Measurements from ENCODE around the gene CAPN2.

DNA sequence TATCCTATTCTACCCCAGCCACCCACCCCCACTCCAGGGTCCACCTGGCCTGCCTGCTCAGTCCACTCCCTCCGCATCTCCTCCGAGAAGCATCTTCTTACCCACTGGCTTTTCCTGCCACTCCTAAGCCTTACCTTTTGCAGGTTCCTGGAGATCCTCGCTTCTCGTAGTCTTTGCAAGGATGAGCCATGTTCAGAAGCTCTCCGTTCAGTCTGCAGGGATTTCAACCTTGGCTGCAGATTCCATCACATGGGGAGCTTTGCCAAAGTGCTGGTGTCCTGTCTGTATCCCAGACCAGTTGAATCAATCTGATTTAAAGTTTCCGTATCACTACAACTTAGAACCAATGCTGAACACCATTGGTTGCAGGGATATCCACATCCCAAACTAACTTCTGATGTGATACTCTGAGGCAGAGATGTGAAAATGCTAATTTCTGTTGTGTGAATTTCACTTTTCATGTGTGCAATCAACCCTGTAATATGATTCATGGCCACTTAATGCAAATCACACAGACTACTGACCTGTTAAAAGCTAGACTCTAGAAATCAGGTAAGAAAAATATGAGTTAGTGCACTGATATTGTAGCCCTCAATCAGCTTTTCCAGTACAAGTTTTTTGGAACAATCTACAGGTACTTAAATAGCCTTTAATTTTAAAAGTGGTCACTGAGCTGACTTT is 61.9 kb downstream of the CAPN2 start:
- TF ChIP-seq EZH2 (optimal IDR thresholded peaks at IDR 0.05; ENCODE audit: low read depth, low read length), result no peak
- TF ChIP-seq, protein P1, sequence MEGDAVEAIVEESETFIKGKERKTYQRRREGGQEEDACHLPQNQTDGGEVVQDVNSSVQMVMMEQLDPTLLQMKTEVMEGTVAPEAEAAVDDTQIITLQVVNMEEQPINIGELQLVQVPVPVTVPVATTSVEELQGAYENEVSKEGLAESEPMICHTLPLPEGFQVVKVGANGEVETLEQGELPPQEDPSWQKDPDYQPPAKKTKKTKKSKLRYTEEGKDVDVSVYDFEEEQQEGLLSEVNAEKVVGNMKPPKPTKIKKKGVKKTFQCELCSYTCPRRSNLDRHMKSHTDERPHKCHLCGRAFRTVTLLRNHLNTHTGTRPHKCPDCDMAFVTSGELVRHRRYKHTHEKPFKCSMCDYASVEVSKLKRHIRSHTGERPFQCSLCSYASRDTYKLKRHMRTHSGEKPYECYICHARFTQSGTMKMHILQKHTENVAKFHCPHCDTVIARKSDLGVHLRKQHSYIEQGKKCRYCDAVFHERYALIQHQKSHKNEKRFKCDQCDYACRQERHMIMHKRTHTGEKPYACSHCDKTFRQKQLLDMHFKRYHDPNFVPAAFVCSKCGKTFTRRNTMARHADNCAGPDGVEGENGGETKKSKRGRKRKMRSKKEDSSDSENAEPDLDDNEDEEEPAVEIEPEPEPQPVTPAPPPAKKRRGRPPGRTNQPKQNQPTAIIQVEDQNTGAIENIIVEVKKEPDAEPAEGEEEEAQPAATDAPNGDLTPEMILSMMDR (IDR thresholded peaks at IDR 0.05; ENCODE audit: low read length), result no peak
